Fibroblast of skin of right quadriceps (primary cell): ENCODE measurements around the gene MT1A.

Experiments
- DNase-seq: peaks from one replicate; pipeline ENCODE4 v3.0.0-alpha.2; 2013

MT1A gene

DNA sequence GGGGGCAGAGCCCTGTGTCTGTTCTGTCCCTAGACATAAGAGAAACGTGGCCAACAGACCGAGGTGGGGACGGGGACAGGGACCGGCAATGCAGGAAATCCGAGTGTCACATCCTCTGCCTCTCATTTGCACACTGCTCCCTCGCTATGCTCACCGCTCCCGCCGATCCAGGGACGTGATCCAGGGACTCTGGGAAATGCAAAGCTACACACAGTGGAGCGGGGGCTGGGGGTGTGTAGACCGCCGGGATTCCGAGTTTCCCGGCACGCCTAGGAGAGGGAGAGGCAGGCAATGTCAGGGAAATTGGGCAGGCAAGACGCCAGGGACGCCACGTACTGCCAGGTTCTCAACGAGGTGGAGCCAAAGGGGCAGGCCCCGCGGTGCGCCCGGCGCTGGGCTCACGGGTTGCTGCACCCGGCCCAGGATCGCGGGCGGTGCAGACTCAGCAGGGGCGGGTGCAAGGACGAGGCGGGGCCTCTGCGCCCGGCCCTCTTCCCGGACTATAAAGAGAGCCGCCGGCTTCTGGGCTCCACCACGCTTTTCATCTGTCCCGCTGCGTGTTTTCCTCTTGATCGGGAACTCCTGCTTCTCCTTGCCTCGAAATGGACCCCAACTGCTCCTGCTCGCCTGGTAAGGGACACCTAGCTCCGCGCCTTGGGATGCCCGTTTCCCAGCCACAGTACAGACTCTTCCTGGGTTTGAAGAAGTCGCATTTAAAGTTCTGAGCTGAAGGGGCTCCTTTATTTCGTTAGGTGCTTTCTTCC, 43.7 kb downstream of the MT1A start, which contains the start of gene MT1X:
Gene MT1X (plus strand): TSS at position 532 of the 764 bp plus-strand sequence. CDS start 71 bp downstream, at position 603.
- DNase-seq: peak; percentile 92

GRCh38 chr16:56682703-56683397, 44.4 kb downstream of the MT1A start:
- DNase-seq: no peak

- DNase-seq: no peak
These were observed 45.1 kb downstream of the MT1A start for GRCh38 chr16:56683424-56684172.

- DNase-seq: no peak
These were observed 45.9 kb downstream of the MT1A start for GRCh38 chr16:56684256-56684925.

GRCh38 chr16:56684926-56685590, 46.6 kb downstream of the MT1A start:
- no peak for DNase-seq

- DNase-seq: no peak
These were observed 48.3 kb downstream of the MT1A start for GRCh38 chr16:56686758-56687157.

DNA sequence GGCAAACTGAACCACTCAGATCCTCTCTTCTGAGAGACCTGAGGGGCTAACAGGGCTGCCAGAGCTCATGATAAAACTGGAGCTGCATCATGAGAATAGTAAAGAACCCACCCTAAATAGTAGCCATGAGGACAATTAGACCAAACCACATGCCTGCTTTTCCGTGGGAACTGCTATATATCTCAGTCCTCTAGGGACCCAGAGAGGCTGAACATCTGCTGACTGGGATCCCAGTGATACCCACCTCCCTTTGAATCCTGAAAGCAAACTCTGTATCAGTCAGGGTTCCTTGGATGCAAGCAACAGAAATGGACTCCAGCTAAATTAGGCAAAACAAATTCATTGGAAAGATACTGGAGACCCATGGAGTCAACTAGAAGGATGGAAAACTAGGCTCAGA, 50.3 kb downstream of the MT1A start:
- no peak for DNase-seq

- DNase-seq: no peak
These were observed 50.7 kb downstream of the MT1A start for GRCh38 chr16:56689171-56689570.
